NCI-H2196 treated with DMSO at 0.1 percent for 48 hours (cell line): ENCODE results near the gene GJD3.

ENCODE experiments used
- DNase-seq: peaks from one replicate; lab custom pipeline; 2025; ENCODE audit not compliant: unreplicated experiment; lab: John Stamatoyannopoulos, UW

The GJD3 gene

DNA sequence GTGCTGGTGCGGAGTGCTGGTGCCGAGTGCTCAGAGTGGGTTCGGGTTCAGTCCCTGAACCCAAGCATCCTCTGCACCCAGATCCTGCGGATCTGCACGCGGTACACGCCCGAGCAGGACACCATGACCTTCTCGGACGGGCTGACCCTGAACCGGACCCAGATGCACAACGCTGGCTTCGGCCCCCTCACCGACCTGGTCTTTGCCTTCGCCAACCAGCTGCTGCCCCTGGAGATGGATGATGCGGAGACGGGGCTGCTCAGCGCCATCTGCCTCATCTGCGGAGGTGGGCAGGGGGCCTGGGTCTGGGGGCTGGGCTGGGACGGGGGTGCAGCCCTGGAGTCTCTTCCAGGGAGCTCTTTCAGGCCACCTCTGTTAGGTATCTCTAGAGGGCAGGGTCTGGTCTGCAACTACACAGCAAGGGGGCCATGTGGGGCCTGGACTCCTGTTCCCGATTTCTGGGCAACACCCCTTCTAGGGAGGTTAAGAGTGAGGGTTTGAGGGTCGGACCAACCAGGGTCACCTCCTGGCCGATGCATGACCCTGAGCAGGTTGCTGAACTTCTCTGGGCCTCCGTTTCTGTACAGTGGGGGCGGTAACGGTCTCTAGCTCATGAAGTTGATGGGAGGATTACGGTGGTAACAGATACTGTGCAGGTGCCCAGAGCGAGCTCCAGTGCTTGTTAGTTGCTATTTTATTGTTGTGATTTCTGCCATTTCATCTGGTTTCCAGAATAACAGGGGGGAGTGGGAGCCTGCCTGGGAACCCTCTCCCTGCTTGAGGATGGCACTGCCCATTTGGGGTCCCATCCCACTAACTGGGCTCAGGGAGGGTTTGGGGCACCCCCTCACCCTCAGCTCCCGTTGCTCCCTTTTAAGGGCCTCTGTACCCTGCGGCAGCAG is 10.1 kb downstream of the GJD3 start:
- no peak for DNase-seq

DNA sequence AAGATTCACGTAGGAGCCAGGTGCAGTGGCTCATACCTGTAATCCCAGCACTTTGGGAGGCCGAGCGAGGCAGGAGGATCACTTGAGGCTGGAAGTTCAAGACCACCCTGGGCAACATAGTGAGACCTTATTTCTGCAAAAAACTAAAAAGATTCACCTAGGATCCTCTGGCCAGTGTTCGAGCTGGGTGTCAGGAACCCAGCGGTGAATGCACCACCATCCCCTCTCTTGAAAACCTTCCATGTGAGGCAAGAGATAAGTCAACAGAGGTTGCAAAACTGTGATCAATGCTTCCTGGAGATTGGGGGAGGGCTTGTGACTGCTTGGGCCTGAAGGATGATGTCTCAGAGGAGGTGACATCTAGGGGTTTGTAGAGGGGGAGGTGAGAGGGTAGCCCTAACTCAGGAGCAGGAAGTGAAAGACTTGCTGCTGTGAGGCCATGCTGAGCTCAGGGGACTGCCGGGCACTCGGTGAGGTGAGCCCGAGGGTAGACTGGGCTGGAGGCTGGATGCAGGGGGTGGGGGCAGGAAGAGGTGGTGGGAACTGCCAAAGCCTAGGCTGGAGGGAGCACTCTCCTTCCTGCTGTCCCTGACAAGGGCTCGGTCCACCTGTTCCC is 11.7 kb downstream of the GJD3 start:
- no peak for DNase-seq

DNA sequence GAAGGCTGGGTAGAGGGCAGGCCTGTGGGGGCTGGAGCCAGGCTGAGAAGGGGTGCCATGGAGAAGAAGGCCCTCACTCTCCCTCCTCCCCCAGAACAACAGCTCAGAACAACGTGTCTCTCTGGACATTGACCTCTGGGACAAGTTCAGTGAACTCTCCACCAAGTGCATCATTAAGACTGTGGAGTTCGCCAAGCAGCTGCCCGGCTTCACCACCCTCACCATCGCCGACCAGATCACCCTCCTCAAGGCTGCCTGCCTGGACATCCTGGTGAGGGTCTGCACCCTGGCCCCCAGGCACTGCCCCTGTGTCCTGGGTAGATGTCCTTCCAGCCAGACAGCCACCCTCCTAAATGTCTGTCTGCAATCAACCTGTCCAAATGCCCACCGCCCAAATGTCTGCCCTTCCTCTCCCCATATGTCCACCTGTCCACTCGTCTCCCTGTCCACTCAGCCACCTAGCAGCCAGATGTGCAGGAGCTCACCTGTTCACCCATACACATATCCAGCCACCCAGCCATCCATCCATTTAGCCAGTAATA is 12.2 kb downstream of the GJD3 start:
- no peak for DNase-seq

DNA sequence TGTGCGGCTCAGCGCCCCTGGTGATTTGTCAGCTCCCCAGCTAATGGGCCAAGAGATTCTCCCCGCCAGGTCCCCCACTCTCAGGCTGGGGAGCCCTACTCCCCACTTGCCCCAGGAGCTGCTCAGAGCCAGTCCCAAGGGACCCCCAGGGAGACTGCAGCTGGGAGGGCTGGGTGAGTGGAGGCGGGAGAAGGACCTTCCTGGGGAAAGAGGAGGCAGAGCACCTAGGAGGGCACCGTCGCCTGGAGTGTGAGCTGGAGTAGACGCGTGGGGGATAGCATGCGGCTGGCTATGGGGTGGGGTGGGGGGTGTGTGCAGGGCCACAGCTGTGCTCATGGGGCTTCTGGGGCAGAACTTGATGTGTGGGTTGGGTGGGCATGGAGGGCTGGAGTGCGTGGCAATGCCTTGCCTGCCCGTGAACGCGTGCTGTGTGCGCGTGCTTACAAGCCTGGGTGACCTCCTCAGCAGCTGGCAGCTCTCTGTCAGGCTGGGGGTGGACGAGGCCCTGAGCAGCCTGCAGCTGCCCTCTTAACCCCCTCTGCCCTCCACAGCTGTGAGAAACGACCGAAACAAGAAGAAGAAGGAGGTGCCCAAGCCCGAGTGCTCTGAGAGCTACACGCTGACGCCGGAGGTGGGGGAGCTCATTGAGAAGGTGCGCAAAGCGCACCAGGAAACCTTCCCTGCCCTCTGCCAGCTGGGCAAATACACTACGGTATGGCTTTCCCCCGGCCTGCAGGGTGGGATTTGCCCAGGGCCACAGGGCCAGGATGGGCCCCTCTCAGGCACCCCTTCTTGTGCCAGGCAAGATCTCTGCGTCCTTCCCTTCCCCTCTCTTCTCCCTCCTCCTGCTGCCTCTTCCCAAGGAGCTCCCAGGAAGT is 12.9 kb downstream of the GJD3 start:
- no peak for DNase-seq

DNA sequence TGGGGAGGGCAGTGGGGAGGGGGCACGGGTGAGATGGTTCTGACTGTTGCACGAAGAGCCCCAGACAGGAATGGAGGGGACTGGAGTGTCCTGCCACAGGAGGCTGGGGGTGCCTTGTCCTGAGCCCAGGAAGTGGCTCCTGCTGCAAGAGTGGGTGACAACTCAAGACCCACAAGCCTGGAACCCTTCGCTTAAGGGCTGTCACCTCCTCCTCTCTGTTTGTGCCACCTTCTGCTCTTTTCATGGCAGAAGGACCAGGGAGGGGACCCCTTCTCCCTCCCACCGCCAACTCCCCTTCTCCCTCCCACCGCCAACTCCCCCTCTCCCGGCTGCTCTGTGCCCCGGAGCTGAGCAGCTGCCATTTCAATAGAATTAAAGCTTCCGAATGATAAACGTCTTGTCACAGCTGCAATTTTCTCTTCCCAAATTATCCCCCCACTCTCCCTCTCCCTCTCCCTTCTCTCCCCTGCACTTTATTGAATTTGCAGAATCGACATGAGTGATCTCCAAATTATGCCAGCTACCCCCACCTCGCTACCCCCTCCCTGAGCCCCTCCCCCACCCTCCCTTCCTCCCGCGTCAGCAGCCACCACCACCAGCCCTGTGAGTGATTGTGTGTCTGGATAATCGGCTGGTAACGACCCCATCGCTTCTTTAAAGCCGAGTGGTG is 13.7 kb downstream of the GJD3 start:
- no peak for DNase-seq

DNA sequence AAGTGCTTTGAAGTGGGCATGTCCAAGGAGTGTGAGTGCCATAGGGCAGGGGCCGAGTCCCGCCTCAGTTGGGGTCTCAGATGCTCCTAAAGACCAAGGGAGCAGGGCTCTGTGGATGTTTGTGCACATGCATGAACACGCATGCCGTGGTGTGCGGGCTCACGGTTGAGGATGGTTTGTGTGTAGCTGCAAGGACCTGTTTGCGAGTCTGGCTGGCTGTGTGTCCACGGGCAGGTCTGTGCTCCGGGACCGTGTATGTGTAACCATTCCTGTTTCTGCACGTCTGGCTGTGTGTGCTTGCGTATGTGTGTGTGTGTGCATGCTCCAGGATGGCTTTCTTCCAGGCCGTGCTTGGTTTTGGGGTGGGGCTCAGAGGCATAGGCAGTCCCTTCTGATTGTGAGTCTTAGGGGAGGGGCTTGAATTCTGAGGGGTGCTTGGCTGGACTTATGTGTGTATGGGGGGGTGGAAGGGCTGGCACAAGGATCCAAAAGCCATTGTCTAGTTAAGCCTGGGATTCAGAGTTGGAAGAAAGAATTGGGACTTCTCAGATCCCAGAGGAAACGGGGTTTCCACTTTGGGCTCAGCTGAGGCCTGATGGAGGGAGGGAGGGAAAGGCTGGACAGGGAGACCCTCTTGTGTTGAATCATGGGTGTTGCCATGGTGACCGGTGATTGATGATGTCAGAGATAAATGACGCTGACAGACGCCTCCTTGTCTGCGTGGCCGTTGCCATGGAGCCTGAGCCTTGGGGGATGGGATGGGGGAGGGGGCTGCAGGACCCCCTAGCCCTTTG is 14.4 kb downstream of the GJD3 start:
- no peak for DNase-seq

DNA sequence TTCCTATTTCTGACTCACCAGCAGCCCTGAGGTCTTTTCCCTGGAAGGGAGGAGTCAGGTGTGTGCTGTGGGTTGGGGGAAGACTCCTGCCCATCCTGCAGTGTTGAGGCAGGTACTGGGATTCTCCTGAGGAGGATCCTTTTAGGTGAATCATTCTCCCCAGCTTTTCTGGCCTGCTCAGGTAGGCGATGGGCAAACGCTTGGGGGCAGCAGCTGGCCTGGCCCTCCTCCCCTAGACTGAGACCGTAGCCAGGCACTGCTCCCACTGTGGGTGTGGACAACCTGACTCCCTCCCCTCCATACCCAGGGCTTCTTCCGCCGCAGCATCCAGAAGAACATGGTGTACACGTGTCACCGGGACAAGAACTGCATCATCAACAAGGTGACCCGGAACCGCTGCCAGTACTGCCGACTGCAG is 15.1 kb downstream of the GJD3 start:
- DNase-seq: no peak

DNA sequence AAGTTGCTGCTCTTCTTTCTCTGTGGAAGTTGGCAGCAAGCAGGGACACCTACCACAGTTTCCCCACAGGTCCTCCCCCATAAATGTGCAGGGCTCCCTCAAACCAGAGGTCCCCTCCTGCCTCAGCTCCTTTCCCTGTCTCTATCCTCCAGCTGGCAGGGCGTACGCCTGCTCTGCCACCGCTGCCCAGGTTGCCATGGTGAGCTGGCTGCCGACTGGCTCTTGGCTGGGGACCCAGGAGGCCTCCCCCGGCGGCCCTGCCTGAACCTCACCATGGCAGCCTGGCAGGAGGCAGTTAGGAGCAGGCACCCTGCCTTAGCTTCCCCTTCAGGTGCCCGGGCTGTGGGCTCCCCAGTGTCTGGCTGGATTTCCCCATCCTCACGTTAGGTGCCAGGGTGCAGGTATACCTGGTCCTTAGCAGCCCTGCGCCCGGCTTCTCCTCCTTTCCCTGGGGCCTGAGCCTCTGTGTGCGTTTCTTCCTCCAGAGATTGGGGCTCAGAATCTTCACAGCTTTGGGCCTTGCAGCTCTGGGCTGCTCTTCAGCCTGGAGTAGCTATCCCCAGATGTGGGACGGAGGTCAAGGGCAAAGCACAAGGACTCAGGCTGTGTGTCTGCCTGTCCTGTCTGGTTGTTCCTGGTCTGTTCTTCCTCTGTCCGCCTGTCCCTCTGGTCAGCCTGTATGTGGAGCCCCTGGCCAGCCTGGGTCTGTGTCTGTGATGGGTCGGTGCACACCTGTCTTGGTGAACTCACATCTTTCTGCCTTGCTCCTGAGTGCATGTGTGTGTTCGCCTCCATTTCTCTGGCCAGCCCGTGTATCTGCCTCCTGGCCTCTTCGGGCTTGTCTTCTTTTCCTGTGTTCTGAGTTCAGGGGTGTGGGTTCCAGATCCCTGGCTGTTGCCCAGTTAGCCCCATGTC is 15.7 kb downstream of the GJD3 start:
- peak; percentile 30 for DNase-seq

DNA sequence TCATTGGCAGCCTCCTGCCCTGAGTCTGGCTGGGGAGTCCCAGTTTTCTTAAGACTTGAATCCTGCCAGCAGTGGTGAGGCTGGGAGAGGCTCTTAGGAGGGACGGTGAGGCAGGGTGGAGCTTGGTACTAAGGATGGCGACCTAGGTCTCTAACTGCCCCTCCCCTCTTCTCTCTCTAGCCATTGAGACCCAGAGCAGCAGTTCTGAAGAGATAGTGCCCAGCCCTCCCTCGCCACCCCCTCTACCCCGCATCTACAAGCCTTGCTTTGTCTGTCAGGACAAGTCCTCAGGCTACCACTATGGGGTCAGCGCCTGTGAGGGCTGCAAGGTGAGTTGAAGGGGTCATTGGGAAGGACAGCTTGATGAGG is 16.4 kb downstream of the GJD3 start:
- DNase-seq: no peak

DNA sequence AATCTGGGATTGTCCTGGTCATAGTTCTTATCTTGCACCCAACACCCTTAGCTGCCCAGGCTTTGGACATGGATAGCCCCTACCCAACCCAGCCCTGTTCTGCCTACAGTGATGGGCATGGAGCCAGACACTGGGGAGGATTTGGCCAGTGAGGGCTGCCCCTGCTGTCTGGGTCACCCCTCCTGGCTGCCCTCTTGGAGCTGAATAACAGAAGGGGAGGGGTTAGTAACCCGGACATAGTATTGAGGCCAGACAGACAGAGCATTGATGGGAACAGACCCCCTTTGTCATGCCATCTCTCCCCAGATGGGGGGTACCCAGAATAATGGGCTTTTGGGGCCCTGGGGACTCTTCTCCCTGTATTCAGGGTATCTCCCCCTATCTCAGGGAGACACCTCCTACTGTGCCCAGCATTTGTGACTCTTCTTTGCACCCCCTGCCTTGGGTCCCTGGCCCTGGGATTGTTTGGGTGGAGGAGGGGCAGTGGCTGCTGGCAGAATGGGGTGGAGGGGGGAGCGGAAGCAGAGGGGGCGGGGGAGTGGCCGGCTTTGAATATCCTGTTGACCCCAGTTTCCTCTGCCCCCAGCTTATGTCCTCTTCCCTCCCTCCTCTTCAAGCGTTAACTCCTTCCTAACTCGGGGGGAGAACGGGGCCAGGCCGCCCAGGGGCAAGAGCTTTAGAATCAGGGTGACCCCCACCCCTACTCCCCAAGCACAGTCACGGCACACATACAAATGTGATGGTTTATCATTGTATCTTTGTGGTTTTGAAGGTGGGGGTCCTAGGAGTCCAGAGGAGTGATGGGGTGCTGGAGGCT is 17.0 kb downstream of the GJD3 start:
- DNase-seq: no peak

DNA sequence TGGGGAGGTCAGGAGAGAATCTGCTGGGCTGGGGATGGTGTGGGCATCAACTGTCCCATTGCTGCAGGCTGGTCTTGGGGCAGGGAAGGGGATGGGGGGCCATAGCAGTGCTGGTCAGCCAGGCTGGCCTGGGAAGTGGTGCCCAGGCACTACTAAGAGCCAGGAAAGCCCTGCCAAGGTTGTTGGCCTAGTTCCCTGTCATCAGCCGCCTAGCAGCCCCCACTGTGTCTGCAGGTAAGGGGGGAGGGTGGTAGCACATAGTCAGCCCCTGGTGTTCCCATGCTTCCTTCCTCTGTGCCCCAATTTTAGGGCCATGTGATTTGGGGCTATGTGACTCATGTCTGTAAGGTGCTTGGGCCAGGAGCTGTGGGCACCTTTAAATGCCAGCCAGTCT is 17.8 kb downstream of the GJD3 start:
- no peak for DNase-seq

DNA sequence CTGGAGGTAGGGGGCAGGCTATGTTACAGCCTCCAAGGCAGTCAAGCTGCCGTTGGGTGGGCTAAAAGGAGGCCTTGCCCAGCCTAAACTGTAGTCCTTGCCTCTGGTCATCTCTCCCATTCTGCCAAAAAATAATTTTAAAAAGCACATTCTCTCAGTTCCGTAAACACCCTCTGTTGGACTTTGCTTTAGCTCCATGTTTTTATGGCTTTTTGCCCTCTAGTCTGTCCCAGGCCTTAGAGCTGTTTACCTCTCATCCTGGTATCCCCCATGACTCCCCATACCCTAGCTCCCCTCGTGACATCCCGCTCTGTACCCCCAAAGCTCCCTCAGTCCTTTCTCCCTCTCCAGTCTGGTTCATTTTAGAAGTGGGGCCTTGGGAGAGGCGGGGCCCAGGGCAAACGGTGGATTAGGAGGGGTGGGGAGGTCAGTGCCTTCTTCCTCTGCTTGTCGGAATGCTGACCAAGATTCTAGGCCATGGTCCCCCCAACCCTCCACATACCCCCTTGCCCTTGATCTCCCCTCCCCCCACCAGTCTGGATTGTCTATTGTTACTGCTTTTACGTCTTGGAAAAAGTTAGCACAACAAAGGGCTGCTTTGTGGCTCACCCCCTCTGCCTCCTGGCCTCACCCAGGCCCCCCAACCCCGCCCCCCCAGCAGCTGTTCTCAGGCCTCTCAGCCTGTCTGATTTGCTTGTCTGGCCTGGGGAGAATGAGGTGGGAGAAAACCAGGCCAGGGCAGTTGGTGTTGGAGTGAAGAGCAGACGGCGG is 18.4 kb downstream of the GJD3 start:
- no peak for DNase-seq

DNA sequence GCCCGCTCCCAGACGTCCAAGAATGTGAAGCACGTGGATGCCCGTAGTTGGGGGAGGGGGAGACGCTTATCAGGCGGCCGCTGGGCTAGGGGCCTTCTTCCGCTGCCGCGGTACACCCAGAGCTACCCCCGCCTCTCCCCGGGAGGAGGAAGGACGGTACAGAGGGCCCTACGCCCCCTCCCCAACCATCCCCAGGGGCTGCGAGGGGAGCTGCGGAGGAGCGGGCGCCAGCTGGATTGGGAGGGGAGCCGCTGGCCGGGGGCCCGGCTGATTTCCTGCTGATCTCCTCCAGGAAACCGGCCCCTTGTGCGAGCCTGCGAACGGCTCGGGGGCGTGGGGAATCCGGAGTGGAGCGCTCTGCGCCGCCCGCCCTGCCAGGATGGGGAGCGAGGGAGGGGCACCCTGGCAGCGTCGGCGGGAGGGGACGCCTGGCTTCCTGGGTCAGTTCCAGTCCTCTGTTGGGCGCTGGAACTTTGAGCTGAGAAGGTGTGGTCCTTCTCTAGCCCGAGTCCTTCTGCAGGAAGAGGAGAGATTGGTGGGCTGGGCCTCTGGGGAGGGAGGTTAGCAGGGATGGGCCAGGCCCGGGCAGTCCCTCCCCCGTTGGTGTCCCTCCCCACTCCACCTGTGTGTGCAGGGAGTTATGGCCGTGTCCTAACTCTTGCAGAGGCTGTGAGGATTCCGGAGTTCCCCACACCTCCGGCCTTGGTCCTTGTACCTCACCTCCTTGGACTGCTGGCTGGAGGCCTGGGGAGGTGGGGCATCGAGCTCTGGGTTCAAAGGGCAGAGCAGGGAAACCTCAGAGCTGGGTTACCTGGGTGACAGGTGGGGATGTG is 19.2 kb downstream of the GJD3 start:
- no peak for DNase-seq

DNA sequence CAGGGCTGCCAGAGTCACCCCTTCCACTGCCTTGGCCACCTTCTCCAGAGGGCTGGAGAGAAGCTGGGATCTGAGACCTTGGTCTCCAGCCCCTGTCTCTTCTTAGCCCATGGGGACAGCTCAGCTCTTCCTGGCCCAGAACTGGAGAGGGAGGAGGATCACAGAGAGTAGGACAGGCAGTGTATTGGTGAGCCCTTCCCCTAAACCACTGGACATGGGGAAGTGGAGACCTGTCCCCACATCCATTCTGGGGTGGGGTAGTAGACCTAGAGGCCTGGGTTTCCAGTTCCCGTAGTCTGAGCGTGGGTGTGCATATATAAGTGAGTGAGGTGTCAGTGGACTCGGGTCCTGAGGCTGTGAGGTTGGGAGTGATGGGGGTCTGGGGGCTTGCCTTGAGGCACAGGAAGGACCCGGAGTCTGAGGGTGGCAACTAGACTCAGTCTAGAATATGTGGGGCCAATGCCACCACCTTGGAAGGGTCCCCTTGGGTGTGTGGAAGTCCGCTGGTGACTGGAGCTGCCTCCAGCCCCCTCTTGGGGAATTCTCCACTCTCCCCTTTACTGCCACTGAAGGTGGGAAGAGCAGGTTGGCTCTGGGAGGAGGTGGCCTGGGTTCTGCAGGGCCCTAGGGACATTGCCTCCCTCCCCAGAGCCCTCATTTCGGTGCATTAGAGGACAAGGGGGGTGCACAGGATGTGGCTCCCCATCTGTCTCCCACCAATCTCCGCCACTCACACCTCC is 19.9 kb downstream of the GJD3 start:
- no peak for DNase-seq

DNA sequence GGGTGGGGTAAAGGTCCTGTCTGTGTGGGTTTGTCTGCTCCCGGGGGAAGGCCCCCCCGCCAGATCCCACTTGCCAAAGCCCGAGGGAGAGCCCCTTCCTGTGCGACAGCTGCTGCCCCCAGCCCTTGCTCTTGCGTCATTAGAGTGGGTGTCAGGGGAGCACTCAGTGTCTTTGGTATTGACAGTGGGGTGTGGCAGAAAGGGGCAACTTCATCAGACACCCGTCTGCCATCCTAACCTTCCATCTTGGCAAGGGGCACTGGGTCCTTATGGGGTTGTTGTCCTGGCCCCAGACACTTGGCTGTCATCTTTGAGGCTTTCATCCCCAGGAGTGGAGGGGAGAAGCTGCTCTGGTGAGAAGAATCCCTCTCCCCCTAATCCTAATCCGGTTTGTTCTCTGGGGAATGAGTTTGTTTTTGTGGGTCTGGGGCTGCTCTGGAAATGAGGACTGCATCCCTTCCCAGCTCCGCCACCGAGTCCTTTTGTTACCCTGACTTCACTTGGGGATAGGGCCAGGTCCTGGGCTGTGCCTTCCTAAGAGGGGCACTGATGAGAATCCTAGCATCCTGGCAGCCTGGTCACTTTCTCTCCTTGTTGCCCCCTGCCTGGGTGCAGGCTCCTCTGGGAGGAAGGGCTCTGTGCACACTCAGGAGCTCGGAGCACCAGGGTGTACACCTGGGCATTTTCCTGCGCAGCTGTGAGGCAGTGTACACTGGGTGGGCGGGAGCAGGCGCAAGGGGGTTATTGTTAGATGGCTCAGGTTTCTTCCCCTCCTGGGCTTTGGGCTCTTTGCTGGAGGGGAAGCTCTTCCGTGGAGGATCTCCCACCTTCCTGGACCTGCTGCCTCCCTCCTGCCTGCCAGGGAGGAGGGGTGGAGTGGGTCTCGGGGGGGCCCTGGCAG is 21.1 kb downstream of the GJD3 start:
- no peak for DNase-seq
